ENCODE measurements around the gene MYL12A.

- TF ChIP-seq CTCF (IDR thresholded peaks at IDR 0.05 in 4 of 5, conservative IDR thresholded peaks at IDR 0.05 in 1 of 5): no peak
- TF ChIP-seq POLR2A (IDR thresholded peaks at IDR 0.05): no peak
These were observed 21.8 kb downstream of the MYL12A start for GRCh38 chr18:3269241-3269913.
